HepG2 (cell line): ENCODE measurements around the gene CSRNP3. TPM values are rescaled to one million over a fixed set of nuclear protein-coding genes. Genes with fewer than 3 reads are reported as not detected.

Experiments
- ATAC-seq: fragments of 200-7000 bp; cut with Tn5 transposase; 3 replicates; pipeline ENCODE4 v1.9.1; 2020; ENCODE audit warnings: mild to moderate bottlenecking, moderate library complexity
- BruUV-seq: library from RNA; stranded (reverse); fragments of 400-500 nt; replicated peaks from 2 replicates; lab custom pipeline; 2021; lab: Mats Ljungman, UMichigan
- CTCF ChIA-PET: fragments of 300-600 bp; formaldehyde crosslinking; extraction: SDS; loops from one replicate; lab custom pipeline; 2021; ENCODE audit warnings: low total read pairs, inconsistent platforms, low intra/inter-chr PET ratio; lab: Yijun Ruan, JAX
- POLR2A ChIA-PET: fragments of 350-600 bp; sonication (Branson Sonifier 250); formaldehyde crosslinking; loops from one replicate; lab custom pipeline; 2020; ENCODE audit warnings: antibody characterized with exemption, inconsistent platforms; lab: Yijun Ruan, JAX
- DNase-seq: peaks from one replicate; pipeline ENCODE4 v3.0.0-alpha.2; 2015; ENCODE audit warnings: low spot score
- FAIRE-seq: peaks from 3 replicates; lab custom pipeline; 2011; peaks lifted over from hg19 to GRCh38; lab: Jason Lieb, UNC
- H2AFZ ChIP-seq: one replicate; pipeline ENCODE4 v1.6.1; 2011; ENCODE audit warnings: low read length, inconsistent platforms
- H3K27ac ChIP-seq: fragments of 300-600 bp; 3 replicates; pipeline ENCODE4 v1.8.0; 2011; ENCODE audit warnings: mixed run types, mild to moderate bottlenecking, mixed read lengths, low read length, inconsistent platforms; ENCODE audit not compliant: insufficient read depth; ENCODE audit errors: extremely low read length
- H3K27me3 ChIP-seq, 2 experiments: fragments of 200-600 bp in 1 of 2; 2 replicates in 1 of 2; 3 replicates in 1 of 2; pipeline versions ENCODE4 v1.6.0 to v1.8.0; 2011; ENCODE audit warnings: low read length in 2 of 2, mild to moderate bottlenecking in 2 of 2, moderate library complexity in 2 of 2, inconsistent platforms in 1 of 2; ENCODE audit not compliant: insufficient read depth in 2 of 2, control insufficient read depth in 1 of 2
- H3K36me3 ChIP-seq, 2 experiments: fragments of 200-600 bp in 1 of 2; replicated peaks in 1 of 2; 2 replicates in 1 of 2; 3 replicates in 1 of 2; pipeline versions ENCODE4 v1.5.1 to v1.8.0; 2011; ENCODE audit warnings: low read length in 2 of 2, inconsistent platforms in 1 of 2; ENCODE audit not compliant: insufficient read depth in 2 of 2, control insufficient read depth in 1 of 2
- H3K4me1 ChIP-seq: 2 replicates; pipeline ENCODE4 v1.5.1; 2012; ENCODE audit warnings: low read length, inconsistent platforms; ENCODE audit not compliant: insufficient read depth
- H3K4me2 ChIP-seq: 2 replicates; pipeline ENCODE4 v1.6.0; 2011; ENCODE audit warnings: low read depth, low read length, inconsistent platforms
- H3K4me3 ChIP-seq, 3 experiments: fragments of 200-600 bp in 1 of 3; sonication (generic), shearing (Covaris generic) in 1 of 3; replicated peaks in 1 of 3; 2 replicates each; pipeline ENCODE4 v1.5.1; 2011 to 2016; ENCODE audit warnings: low read length in 3 of 3, inconsistent platforms in 2 of 3, low read depth in 2 of 3, mild to moderate bottlenecking in 2 of 3, control low read depth in 1 of 3, mixed read lengths in 1 of 3; ENCODE audit not compliant: insufficient read depth in 1 of 3
- H3K79me2 ChIP-seq: one replicate; pipeline ENCODE4 v1.6.1; 2011; ENCODE audit warnings: low read length, inconsistent platforms; ENCODE audit not compliant: insufficient read depth
- H3K9ac ChIP-seq: 2 replicates; pipeline ENCODE4 v1.6.0; 2011; ENCODE audit warnings: mild to moderate bottlenecking, low read depth, low read length, inconsistent platforms; ENCODE audit not compliant: insufficient read depth
- H3K9me3 ChIP-seq: 2 replicates; pipeline ENCODE4 v1.5.1; 2012; ENCODE audit warnings: mild to moderate bottlenecking, low read length
- H4K20me1 ChIP-seq: 2 replicates; pipeline ENCODE4 v1.6.0; 2011; ENCODE audit warnings: inconsistent platforms, mild to moderate bottlenecking, low read length, moderate library complexity; ENCODE audit not compliant: insufficient read depth
- CBX2 ChIP-seq, 2 experiments: fragments of 200-600 bp in 1 of 2; sonication (generic); formaldehyde crosslinking in 1 of 2; IDR thresholded peaks; 2 replicates each; pipeline versions ENCODE4 v1.7.0 to v1.8.1; 2018 to 2022; ENCODE audit warnings: low read depth in 2 of 2, low read length in 1 of 2, mild to moderate bottlenecking in 1 of 2, missing genetic modification reagents in 1 of 2
- CEBPZ ChIP-seq: IDR thresholded peaks from 2 replicates; pipeline ENCODE4 v1.6.1; 2012; ENCODE audit warnings: low read length, improper control_type of control experiment
- DBP ChIP-seq: sonication (generic); formaldehyde crosslinking; IDR thresholded peaks from 2 replicates; pipeline ENCODE4 v1.4.0; 2020; ENCODE audit warnings: missing genetic modification reagents; ENCODE audit errors: not compliant biosample characterization
- RNF2 ChIP-seq: fragments of 450-650 bp; conservative IDR thresholded peaks from 2 replicates; pipeline ENCODE4 v1.6.1; 2016; ENCODE audit warnings: low read depth
- RXRB ChIP-seq: IDR thresholded peaks from 2 replicates; pipeline ENCODE4 v1.6.1; 2016; ENCODE audit warnings: borderline replicate concordance, missing genetic modification reagents, missing compliant biosample characterization
- SOX6 ChIP-seq, 2 experiments: fragments of 450-650 bp in 1 of 2; sonication (generic) in 1 of 2; formaldehyde crosslinking in 1 of 2; IDR thresholded peaks; 2 replicates each; pipeline versions ENCODE4 v1.4.0 to v1.6.1; 2017 to 2020; ENCODE audit warnings: antibody characterized with exemption in 1 of 2, mild to moderate bottlenecking in 1 of 2, missing genetic modification reagents in 1 of 2
- TOE1 ChIP-seq: sonication (generic); formaldehyde crosslinking; IDR thresholded peaks from 2 replicates; pipeline ENCODE4 v1.4.0; 2020; ENCODE audit warnings: mild to moderate bottlenecking, missing genetic modification reagents
- ZKSCAN8 ChIP-seq: IDR thresholded peaks from 2 replicates; pipeline ENCODE4 v1.6.1; 2016; ENCODE audit warnings: borderline replicate concordance, missing genetic modification reagents, missing compliant biosample characterization
- ZNF614 ChIP-seq: IDR thresholded peaks from 2 replicates; pipeline ENCODE4 v1.6.1; 2018; ENCODE audit warnings: missing biosample characterization, missing genetic modification reagents, inconsistent platforms, borderline replicate concordance
- WGBS: methylation state at CpG from one replicate; pipeline ENCODE4 v1.1.6; 2017; ENCODE audit warnings: low lambda C conversion rate; 5-methylcytosine and 5-hydroxymethylcytosine counted together
- in situ Hi-C: cut with HindIII; loops from 2 replicates; pipeline ENCODE4 v1.10.0; 2017; ENCODE audit warnings: low pct_unique_long_range_greater_than_20kb; ENCODE audit not compliant: extremely low pct_ligation_motif_present
- intact Hi-C: fragments of 100-400 bp; cut with micrococcal nuclease; formaldehyde crosslinking; loops from one replicate; pipeline ENCODE4 v1.10.0; 2022; ENCODE audit not compliant: unreplicated experiment
- polyA plus RNA-seq, 8 experiments: library from polyadenylated mRNA; depleted of rRNA in 3 of 8; stranded (reverse) in 7 of 8; unstranded in 1 of 8; fragments of >200 nt; fragmentation: Illumina TruSeq in 4 of 8; extraction: Trizol in 4 of 8; gene quantifications; 2 replicates each; pipeline versions ENCODE4 v1.2.1 to v1.2.3, GENCODE V29; 2011 to 2016; ENCODE audit warnings: low read depth in 4 of 8, missing spikeins in 1 of 8, mixed read lengths in 1 of 8; ENCODE audit not compliant: insufficient read depth in 1 of 8
- total RNA-seq, 5 experiments: library from RNA; depleted of rRNA; stranded (reverse); fragments of >200 nt; fragmentation: Illumina TruSeq; extraction: Trizol; gene quantifications; 2 replicates each; pipeline ENCODE4 v1.2.3, GENCODE V29; 2016; ENCODE audit warnings: low read depth in 1 of 5
- TF ChIP-seq, protein P1 (sequence below): IDR thresholded peaks from 2 replicates; pipeline ENCODE4 v1.4.0; 2020; ENCODE audit warnings: mild to moderate bottlenecking, missing genetic modification reagents
- TF ChIP-seq, protein P2 (sequence below): sonication (generic); formaldehyde crosslinking; IDR thresholded peaks from 2 replicates; pipeline ENCODE4 v1.4.0; 2020; ENCODE audit warnings: missing genetic modification reagents
- TF ChIP-seq, protein P3 (sequence below): fragments of 450-650 bp; IDR thresholded peaks from 2 replicates; pipeline ENCODE4 v1.6.1; 2017

CSRNP3 gene
- total and polyA plus RNA-seq, 2 of the 13 experiments (the other 11 are each of a cell fraction or from before 2014, with no cell fraction given), result not detected

GRCh38 chr2:165623161-165623560, 153.7 kb downstream of the CSRNP3 start:
- in situ Hi-C loops, result no loop called here
- no peak overlapping the region for H3K9ac ChIP-seq

More at GRCh38 chr2:165623161-165623560, 153.7 kb downstream of the CSRNP3 start:
- no peaks in the 10 kb centered on the region for H3K4me1 ChIP-seq
- H3K27ac ChIP-seq, result no peak overlapping the region
- ChIA-PET POLR2A (no interaction called here), CTCF (no interaction called here)
- H3K4me2 ChIP-seq, result no peak overlapping the region
- no TSS peak for BruUV-seq
- H3K9me3 ChIP-seq, result no peaks in the 10 kb centered on the region
- no peaks in the 10 kb centered on the region for H3K27me3 ChIP-seq
- no peaks in the 10 kb centered on the region for H3K36me3 ChIP-seq
- H2AFZ ChIP-seq, result no peak overlapping the region
- no peak for TF ChIP-seq CEBPZ
- TF ChIP-seq, protein P1, sequence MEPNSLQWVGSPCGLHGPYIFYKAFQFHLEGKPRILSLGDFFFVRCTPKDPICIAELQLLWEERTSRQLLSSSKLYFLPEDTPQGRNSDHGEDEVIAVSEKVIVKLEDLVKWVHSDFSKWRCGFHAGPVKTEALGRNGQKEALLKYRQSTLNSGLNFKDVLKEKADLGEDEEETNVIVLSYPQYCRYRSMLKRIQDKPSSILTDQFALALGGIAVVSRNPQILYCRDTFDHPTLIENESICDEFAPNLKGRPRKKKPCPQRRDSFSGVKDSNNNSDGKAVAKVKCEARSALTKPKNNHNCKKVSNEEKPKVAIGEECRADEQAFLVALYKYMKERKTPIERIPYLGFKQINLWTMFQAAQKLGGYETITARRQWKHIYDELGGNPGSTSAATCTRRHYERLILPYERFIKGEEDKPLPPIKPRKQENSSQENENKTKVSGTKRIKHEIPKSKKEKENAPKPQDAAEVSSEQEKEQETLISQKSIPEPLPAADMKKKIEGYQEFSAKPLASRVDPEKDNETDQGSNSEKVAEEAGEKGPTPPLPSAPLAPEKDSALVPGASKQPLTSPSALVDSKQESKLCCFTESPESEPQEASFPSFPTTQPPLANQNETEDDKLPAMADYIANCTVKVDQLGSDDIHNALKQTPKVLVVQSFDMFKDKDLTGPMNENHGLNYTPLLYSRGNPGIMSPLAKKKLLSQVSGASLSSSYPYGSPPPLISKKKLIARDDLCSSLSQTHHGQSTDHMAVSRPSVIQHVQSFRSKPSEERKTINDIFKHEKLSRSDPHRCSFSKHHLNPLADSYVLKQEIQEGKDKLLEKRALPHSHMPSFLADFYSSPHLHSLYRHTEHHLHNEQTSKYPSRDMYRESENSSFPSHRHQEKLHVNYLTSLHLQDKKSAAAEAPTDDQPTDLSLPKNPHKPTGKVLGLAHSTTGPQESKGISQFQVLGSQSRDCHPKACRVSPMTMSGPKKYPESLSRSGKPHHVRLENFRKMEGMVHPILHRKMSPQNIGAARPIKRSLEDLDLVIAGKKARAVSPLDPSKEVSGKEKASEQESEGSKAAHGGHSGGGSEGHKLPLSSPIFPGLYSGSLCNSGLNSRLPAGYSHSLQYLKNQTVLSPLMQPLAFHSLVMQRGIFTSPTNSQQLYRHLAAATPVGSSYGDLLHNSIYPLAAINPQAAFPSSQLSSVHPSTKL (CRISPR knock-in tag), result no peak
- TF ChIP-seq, protein P2, sequence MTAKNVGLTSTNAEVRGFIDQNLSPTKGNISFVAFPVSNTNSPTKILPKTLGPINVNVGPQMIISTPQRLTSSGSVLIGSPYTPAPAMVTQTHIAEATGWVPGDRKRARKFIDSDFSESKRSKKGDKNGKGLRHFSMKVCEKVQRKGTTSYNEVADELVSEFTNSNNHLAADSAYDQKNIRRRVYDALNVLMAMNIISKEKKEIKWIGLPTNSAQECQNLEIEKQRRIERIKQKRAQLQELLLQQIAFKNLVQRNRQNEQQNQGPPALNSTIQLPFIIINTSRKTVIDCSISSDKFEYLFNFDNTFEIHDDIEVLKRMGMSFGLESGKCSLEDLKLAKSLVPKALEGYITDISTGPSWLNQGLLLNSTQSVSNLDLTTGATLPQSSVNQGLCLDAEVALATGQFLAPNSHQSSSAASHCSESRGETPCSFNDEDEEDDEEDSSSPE (CRISPR knock-in tag), result no peak
- no peak for TF ChIP-seq CBX2 (IDR thresholded peaks at IDR 0.05; ENCODE audit: low read depth, low read length)
- TF ChIP-seq CBX2 (CRISPR knock-in tag; IDR thresholded peaks at IDR 0.05; ENCODE audit: low read depth), result no peak
- no peak for TF ChIP-seq ZKSCAN8 (CRISPR knock-in tag)
- no peak for TF ChIP-seq RXRB
- TF ChIP-seq RNF2, result no peak
- TF ChIP-seq, protein P3, sequence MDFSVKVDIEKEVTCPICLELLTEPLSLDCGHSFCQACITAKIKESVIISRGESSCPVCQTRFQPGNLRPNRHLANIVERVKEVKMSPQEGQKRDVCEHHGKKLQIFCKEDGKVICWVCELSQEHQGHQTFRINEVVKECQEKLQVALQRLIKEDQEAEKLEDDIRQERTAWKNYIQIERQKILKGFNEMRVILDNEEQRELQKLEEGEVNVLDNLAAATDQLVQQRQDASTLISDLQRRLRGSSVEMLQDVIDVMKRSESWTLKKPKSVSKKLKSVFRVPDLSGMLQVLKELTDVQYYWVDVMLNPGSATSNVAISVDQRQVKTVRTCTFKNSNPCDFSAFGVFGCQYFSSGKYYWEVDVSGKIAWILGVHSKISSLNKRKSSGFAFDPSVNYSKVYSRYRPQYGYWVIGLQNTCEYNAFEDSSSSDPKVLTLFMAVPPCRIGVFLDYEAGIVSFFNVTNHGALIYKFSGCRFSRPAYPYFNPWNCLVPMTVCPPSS, result no peak
- TF ChIP-seq SOX6 (IDR thresholded peaks at IDR 0.05), result no peak
- TF ChIP-seq SOX6 (CRISPR knock-in tag; IDR thresholded peaks at IDR 0.05), result no peak
- TF ChIP-seq DBP, result no peak
- TF ChIP-seq TOE1 (CRISPR knock-in tag), result no peak
- TF ChIP-seq ZNF614, result no peak
- TF ChIP-seq, all 625 proteins: peak for 0
- Histone ChIP-seq H3K4me3 (no peak overlapping the region), H4K20me1 (no peaks in the 10 kb centered on the region), H3K79me2 (no peaks in the 10 kb centered on the region)
- intact Hi-C loops, result no loop called here
- 53% methylated on average over 10 of the region's 10 CpGs for WGBS
- DNase-seq, result no peak
- FAIRE-seq, result no peak
- no peak for ATAC-seq
